NCI-H1694 treated with DMSO at 0.1 percent for 48 hours (cell line): ENCODE results near the gene OVOL1.

Experiments
- DNase-seq: peaks from one replicate; lab custom pipeline; 2025; lab: John Stamatoyannopoulos, UW

The OVOL1 gene

DNA sequence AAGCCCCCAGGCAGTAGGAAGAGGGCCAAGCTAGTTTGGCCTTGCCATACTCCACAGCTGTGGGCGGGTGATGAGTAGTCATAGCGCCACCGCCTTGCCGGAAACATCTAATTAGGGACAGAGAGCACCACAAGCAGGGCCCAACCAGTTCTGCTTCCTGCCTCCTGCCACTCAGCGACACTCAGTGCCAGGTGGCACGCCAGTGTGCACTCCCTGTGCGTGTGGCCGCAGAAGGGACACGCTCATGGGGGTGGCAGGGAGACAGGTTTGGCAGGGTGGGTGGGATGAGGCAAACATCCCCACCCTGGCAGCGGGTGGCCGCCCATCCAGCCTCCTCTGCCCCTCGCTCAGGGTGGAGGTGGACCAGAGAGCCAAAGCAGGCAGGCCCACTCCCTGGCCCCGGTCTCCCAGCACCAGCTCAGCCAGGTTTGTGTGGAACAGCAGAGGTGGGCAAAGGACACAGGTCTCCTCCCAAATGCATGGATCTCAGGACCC lies 4.9 kb downstream of the OVOL1 start:
- no peak for DNase-seq

DNA sequence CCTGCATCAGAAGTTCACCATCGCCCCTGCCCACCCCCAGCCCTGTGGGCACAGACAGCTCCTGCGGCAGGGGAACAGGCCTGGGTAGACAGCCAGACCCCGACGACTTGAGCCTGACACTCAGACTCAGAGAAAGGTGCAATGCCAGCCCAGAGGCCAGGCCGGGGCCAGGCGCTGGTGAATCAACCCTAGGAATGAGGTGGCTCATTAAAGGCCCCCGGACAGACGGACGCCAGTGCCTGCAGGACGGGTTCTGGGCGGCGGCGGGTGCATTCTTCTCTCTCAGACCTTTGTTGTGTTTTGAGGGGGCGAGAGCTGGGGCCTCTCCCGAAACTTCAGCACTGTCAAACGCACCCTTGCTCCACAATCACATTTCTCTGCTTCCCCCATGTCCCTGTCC lies 5.6 kb downstream of the OVOL1 start:
- no peak for DNase-seq

DNA sequence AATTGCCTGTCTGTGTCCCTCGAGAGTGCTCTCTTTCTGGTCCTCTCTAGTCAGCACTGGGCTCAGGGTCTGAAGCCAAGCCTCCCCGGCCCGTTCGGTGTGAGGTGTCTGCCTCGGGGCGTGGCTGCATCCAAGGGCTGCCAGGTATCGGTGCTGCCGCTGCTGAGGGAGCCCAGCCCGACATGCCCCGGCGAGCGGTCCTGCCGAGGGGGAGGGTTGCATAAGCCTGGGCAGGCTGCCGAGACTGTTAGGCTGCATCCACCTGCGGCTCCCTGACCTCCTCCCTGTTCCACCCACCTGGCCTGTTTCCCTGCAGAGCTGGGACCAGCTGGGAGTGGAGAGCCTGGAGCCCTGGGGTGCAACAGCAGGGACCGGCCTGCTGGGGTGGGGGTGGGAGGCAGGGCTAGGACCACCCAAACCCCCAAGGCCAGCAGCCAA lies 6.3 kb downstream of the OVOL1 start:
- no peak for DNase-seq

DNA sequence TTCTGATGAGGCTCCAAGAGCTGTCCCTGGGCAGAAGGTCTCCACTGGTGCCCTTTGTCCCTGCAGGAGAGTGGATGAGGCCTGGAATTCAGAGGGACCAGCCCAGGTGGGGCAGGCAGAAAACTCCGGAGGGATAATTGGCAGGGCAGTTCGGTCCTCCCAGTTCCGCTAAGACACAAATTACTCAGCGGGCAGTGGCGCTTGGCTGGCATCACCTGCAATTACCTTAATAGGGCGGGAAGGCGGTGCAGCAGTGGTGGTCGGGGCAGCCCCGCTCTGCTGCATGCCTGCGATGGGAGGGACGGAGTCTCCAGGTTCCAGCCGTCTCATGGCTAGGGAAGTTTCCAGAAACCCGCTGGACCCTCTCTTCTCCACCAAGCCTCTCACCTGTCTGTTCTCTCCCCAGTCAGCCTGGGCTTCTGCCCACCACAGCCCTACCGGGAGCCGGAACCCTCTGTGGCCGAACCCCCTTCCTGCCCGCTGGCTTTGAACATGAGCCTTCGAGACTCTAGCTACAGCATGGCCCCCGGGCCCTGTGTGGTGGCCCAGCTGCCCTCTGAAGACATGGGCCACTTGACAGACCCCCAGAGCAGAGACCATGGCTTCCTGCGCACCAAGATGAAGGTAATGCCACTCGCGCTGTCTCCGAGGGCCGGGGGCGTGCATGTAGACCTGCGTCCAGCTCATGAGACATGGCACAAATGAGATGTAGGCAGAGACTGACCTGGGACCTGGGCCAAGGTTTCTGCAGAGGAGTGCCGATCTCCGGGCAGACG lies 7.0 kb downstream of the OVOL1 start:
- DNase-seq: no peak

DNA sequence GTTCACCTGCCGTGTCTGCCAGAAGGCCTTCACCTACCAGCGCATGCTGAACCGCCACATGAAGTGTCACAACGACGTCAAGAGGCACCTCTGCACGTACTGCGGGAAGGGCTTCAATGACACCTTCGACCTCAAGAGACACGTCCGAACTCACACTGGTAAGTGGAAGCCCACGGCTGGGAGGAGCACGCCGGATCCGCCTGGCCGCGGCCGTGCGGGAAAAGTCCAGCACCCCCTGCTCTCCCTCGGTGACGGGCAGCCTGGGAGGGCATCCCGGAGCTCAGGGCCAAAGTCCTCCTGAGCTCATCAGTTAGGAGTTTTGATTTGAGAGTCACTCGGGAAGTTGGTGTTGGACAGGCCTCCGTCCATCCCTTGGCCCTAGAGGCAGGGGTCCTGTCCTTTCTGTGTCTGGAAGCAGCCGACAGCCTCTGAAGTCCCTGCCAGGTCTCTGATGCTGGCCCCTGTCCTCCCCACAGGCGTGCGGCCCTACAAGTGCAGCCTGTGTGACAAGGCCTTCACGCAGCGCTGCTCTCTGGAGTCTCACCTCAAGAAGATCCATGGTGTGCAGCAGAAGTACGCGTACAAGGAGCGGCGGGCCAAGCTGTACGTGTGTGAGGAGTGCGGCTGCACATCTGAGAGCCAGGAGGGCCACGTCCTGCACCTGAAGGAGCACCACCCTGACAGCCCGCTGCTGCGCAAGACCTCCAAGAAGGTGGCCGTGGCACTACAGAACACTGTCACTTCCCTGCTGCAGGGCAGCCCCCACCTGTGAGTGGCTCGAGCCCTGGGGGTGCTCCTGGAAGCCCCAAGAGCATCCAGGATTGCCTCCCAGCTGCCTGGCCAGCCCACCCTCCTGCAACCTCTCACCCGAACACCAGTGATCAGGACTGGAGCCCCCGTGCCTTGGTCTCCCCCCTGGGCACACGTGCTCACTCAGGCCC lies 8.0 kb downstream of the OVOL1 start:
- no peak for DNase-seq

DNA sequence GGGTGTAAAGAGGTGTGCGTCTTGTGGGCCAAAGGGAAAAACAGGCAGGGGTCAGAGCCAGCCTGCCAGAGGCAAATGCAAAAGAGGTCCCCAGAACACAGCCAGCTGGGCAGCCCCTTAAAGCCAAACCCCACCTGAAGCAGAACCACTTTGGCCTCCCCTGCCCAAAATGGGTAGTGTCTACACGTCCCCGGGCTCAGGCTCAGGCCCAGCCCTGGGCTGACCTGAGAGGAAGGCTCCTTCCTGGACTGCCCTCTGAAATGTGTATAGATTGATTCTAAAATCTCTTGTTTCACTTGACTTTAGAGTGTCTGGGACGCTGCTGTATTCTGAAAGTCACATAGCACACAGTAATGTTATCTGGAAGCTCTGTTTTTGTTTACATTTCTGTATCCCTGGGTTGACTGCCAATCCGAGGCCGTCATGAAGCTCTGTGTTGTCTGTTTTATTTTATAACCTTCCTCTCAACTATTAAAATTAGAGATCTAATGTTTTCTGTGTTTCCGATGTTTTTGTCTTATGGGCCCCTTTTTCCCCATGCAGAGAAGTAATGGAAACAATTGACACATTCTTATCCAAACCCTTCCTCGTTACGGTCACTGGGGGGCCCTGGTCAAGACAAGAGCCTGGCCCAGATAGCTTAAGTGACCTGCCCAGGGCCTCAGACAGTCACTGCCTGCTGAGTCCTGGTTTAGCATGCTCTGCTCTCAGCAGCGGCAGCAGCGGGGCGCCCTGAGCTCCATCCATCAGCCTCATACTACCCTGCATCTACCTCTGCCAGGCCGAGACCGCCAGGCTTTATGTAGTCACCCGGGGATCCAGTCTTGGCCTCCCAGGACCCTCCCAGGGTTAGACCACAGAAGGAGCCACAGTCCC lies 10.1 kb downstream of the OVOL1 start:
- no peak for DNase-seq

DNA sequence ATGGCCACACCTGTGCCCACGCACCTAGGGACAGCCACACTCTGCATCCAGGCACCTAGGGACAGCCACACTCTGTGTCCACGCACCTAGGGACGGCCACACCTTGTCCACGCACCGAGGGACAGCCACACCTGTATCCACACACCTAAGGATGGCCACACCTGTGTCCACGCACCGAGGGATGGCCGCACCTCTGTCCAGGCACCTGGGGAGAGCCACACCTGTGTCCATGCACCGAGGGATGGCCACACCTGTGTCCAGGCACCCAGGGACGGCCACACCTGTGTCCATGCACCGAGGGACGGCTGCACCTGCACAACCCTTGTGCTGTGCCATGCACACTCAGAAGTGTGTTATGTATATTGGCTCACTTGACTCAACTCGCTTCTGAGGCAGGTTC lies 10.8 kb downstream of the OVOL1 start:
- DNase-seq: no peak

DNA sequence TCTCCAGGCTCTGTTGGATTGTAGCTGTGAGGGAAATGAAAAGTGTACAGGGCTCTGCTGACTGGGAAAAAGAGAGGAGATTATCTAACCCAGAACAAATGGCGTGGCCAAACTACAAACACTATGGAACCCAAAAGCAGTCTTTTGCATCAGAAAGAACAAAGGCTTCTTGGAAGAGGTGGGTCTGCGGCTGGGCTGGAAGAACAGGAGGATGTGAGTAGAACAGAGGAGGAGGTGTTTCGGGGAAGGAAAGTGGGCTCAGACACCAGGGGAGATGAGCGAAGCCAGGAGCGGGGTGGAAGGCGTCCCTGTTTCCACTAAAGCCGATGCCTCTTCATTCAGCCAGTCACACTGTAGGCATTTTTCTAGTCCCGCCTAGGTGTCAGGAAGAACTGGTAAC lies 12.0 kb downstream of the OVOL1 start:
- no peak for DNase-seq

DNA sequence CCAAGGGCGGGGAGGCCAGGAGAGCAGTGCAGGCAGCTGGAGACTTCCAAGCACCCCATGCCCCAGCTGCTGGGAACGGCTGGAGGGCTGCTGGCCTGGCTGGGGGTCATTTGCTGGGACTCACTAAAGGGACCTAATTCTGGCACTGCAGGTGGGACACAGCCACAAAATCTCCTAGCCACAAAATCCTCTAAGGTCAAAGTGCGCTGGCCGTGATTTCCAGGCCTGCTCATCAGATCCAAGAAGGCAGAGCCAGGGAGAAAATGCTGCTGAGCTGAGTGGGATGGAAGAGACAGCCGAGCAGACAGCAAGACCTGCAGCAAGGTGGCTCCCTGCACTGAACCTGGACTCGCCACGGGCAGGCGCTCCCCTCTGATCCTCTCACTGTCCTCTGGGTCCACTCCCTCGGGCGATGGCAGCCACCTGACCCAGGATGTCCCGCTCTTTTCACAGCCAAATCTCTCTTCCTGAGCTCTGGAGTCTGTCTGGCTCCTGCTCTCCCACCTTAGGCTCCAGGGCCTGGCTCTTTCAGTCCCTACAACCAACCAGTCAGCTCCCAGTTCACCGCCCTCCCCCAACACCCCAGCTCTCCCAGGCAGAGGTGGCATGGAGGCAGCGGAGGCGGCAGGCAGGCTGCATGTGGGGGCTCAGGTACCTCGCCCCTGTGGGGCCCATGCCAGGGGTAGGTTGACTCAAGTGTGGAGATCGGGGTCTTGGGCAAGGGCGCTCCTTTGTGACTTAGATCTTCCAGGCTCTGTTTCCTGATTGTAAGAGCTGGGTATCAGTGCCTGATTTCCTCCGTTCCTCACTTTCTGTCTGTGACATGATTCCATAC lies 14.5 kb downstream of the OVOL1 start:
- DNase-seq: no peak

DNA sequence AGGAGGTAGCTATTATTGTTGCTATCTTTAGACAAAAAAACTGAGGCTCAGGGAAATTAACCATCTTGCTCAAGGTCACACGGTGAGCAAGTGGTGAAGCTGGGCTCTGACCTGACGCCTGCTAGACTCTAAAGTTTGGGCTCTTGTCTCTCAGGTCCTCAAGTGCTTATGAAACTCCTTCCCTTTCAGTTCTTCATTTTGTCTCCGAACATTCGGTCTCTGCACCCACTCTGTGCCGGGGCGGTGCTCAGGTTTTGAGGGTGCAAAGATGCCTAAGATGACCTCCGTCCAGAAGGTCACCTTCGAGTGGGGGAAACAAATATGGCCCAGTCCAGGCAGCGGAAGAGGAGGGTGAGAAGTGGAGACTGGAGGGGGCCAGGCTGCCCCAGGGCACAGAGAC lies 16.0 kb downstream of the OVOL1 start:
- DNase-seq: no peak

DNA sequence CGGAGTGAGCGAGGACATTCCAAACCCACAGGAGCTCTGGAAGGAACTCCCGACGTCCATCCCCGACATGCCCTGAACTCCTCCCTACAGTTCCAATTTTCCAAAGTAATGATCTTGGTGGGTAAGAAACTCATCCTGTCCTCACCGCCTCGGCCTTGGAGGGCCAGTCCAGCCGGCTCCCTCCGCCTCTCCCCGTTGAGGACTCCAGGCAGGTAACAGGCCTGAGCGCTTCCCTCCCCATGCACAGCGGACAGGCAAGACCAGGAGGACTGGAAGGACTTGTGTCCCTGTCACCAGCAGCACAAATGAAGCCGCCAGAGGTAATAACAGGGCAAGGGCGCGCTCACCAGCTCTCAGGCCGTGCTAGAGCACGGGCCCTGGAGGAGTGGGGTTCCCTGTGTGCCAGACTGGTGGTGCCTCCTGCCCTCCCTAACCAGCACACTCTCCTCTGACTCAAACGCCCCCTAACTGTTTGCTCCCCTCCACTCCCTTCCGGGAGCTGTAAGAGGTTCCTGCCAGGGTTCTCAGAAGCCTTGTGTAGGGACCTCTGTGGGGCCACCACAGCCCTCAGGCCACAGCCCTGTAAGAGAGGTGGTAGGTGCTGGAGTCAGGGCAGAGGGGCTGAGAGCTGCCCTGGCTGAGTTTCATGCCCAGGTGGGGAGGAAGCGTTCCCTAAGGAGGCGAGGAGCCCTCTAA lies 17.1 kb downstream of the OVOL1 start:
- no peak for DNase-seq

DNA sequence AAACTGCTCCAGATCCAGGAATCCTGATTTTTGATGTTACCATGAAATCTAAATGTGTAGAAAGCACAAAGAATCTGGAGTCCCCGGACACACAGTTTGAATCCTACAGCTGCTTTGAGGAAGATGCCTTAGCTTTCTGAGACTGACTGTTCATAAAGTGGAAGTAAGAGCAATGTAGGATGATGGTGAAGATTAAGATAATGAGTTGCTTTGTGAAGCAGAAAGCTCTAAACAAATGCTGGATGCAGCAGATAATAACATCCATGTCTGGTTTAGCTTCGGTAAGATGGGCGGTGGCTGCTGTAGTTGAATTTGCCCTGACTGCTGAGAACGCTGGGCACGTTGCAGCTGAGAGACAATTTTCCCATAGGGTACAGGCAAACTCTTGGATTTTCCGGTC lies 20.1 kb downstream of the OVOL1 start:
- no peak for DNase-seq

DNA sequence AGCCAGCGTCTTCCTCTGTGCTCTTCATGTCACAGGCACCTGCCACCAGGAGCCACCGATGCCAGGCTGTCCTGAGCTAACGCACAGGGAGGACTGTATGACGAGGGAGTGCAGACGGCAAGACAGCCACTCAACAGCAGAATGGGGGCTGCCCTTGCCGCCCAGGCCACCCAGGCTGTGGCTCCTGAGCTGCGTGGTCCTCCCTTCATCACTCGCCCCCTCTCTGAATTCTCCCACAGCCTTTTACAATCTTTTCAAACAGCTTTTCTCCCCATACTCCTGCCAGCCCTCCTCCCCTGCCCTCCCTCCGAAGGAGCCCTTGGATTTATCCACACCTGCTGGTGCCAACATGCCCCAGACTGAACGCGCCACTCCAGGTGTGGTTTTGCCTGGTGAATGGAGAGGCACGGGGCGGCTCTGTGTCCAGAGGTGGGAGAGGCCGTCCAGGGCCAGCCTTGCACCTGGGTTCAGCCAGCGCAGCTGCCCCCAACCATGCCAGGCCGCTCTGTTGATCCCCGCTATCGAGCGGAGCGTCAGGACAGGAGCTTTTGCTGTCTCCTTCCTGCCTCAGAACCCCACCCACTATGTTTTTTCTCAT lies 22.0 kb downstream of the OVOL1 start:
- no peak for DNase-seq

DNA sequence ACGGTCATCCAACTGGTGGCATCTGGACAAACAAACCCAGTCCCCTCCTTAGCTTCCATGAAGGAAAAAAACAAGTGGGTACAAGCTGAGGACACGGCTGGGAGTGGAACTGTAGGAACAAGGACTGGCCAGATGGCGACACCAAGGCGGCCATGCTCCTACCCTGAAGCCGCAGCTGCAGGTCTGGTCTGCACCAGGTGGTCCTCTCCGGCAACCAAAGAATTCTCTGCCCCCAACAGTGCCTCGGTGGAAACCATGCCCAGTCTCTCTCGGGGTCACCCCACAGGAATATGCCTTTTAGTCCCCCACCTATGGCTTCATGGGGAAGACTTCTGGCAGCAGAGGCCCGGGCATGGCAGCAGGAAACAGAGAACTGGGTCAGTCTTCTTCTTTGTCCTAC lies 22.6 kb downstream of the OVOL1 start:
- no peak for DNase-seq

DNA sequence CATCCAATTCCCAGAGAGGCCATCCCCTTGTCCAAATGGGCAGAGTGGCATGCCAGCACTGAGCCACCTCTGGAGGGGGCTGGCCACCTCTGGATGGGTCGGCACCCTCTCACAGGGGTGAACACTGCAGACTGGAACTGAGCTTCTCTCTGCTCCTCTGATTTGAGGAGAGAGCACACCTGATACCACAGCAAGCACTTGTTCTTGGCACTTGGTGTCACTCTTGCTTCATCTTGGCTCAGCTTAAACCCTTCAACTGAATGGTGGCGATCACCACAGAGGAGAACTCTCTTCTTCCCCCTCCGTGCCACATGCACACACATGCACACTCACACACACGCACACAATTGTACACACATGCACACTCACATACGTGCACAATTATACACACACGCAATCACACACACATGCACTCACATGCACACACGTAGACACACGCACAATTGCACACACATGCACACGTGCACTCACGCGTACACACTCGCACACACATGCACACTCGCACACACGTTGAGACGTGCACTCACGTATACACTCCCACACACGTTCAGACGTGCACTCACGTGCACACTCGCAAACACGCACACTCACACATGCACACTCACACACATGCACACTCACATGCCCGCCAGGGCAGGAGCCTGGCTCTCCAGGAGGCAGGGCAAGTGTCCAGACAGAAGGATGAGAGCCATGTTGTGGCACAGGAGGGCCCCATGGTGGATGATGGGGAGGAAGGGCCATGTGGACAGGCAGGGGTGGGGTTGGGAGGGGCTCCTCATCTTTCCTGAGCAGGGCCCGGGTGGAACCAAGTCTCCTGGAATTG lies 23.4 kb downstream of the OVOL1 start:
- no peak for DNase-seq

DNA sequence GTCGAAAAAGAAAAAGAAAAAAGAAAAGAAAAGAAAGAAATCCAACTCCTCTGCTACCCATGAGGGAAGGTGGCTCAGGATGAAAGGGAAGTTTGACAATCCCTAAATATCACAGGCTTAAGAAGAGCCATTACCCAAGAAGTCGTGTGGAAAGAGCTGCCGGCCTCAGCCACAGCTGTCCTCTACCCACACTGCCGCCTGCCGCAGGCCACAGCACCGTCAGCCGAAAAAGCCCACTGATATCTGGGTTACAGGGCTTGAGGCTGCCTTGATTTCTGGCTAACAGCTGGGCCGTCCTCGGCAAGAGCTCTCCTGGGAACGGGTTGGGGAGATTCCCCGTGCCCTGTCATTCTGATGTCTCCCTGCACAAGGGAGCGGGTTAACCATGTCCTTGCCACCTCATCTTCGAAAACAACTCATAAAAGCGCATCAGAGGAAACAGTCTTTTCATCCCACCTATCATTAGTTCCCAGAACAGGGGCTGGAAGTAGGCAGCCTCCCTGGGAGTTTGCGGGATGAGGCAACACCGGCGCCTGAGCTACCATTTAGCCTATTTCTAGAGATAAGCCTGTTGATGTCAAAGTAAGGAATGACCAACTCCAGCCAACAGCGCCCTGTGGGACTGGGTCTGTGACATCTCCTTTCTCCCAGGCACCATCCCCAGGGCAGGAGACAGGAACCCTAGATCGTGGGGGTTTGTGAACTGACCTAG lies 25.1 kb downstream of the OVOL1 start:
- DNase-seq: no peak

DNA sequence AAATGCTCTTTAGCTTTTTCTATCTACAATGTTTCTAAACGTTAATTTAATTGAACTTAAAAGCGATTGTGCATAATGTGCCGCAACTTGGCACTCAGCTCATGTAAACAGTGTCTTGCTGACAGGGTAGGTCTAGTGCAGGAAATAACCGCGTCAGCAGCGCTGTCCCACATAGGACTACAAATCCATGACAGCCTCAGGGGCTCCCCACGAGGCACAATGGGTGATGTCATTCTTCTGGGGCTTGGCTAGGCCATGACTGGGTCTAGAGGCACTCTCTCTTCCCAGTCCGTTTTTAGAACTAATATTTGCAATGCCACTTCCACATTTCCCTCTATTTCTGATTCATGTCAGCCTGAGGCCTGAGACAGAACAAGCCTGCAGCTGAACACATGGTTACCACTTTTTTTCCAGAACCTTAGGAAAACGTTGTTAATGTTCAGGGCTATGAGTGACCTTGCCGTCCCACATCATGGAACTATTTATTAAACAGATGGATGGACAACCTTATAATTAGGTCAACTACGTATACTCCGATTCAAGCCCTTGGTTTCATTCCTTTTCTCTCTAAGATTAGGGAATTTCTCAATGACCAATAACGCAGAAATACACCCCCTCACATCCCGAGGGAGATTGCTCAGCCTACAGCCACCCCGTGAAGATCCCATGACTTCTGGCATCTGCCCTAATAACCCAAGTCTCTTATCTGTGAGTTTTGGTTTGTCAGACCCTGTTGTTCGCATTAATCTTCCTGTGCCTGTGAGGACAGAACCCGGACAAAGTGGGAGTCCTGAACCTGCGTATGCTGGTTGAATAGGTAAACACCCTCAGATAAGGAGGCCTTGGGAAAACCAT lies 27.5 kb downstream of the OVOL1 start:
- no peak for DNase-seq
